ENCODE results near the gene TTPAL.

The TTPAL gene

DNA sequence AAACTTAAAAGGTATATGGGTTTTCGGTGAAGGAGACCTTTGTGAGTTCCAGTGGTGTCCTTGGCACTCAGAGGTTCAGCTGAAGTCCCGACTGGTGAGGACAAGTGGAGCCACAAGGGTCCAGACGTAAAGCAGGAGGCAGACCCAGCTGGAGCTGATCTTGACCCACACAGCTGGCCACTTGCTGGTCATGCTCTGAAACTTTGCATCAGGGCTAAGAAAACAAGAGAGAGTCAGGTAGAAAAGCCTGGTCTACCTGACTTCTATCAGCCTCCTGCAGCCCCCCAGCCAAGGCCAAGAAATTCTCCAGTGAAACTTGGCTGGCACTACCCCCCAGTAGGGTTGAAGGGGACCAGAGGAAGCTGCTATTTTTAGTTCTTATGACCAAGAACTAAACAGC lies 24.5 kb downstream of the TTPAL start (continued):
- TF ChIP-seq ZNF830 (tag by site-specific recombination; IDR thresholded peaks at IDR 0.05; ENCODE audit: low read depth) (no peak), SETDB1 (IDR thresholded peaks at IDR 0.05; ENCODE audit: insufficient read length, low read length) (no peak), ZNF239 (tag by site-specific recombination; IDR thresholded peaks at IDR 0.05) (no peak), ZNF394 (tag by site-specific recombination; IDR thresholded peaks at IDR 0.05; ENCODE audit: borderline replicate concordance) (no peak), SP7 (tag by site-specific recombination; IDR thresholded peaks at IDR 0.05) (no peak)

DNA sequence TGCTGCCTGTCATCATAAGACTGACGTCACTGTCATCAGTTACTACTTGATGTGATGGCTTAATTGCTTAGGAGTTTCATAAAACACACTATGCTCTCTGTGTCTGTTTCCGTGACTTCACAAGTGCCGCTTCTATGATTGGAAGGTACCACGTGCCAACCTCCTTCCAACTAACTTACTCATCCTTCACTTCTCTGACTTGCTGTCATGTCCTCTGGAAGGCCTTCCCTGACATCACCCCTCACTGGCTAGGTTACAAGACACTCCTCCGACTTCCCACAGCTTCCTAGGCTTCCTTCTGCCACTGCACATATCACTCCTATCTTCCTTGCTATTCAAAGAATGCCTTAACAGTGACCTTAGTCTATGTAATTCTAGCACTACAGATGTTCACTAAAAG lies 25.8 kb downstream of the TTPAL start:
- POLR2A ChIA-PET: interaction anchor here (1.1 kb wide), 1 partner anchor 26 kb away, joined by 3 read pairs; the partner anchor contains the start of gene TTPAL

GRCh38 chr20:44502968-44503367 lies 27.3 kb downstream of the TTPAL start:
- POLR2A ChIA-PET: interaction anchor here (0.5 kb wide), 1 partner anchor 15 kb away, joined by 6 read pairs; no protein-coding TSS in a partner anchor
- CTCF ChIA-PET: interaction anchor here (0.6 kb wide), 1 partner anchor 155 kb away, joined by 3 read pairs; no protein-coding TSS in a partner anchor
- no peak for TF ChIP-seq MEIS1 (CRISPR knock-in tag; IDR thresholded peaks at IDR 0.05; ENCODE audit: borderline replicate concordance)
- no peak for TF ChIP-seq SCRT2 (tag by site-specific recombination; IDR thresholded peaks at IDR 0.05)
- TF ChIP-seq ZEB2 (tag by site-specific recombination; IDR thresholded peaks at IDR 0.05): no peak
- no peak for TF ChIP-seq ZNF354C (tag by site-specific recombination; IDR thresholded peaks at IDR 0.05; ENCODE audit: borderline replicate concordance, low read depth)
- no peak for TF ChIP-seq ZNF239 (tag by site-specific recombination; IDR thresholded peaks at IDR 0.05)
- no peak for TF ChIP-seq ZNF530 (tag by site-specific recombination; IDR thresholded peaks at IDR 0.05; ENCODE audit: low read depth)
- TF ChIP-seq ZNF473 (tag by site-specific recombination; IDR thresholded peaks at IDR 0.05): no peak
- no peak for TF ChIP-seq ZNF837 (tag by site-specific recombination; IDR thresholded peaks at IDR 0.05)
- no peak for TF ChIP-seq HOXD13 (CRISPR knock-in tag; IDR thresholded peaks at IDR 0.05; ENCODE audit: borderline replicate concordance)
- TF ChIP-seq, protein P1, sequence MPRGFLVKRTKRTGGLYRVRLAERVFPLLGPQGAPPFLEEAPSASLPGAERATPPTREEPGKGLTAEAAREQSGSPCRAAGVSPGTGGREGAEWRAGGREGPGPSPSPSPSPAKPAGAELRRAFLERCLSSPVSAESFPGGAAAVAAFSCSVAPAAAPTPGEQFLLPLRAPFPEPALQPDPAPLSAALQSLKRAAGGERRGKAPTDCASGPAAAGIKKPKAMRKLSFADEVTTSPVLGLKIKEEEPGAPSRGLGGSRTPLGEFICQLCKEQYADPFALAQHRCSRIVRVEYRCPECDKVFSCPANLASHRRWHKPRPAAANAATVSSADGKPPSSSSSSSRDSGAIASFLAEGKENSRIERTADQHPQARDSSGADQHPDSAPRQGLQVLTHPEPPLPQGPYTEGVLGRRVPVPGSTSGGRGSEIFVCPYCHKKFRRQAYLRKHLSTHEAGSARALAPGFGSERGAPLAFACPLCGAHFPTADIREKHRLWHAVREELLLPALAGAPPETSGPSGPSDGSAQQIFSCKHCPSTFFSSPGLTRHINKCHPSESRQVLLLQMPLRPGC (tag by site-specific recombination; IDR thresholded peaks at IDR 0.05): no peak
- TF ChIP-seq SALL2 (tag by site-specific recombination; IDR thresholded peaks at IDR 0.05; ENCODE audit: borderline replicate concordance): no peak
- no peak overlapping the region for H3K4me3 ChIP-seq (ENCODE audit: low read depth, low read length)
- H3K27ac ChIP-seq (ENCODE audit: extremely low read depth, low read depth, low read length): no peak overlapping the region
- H3K9me3 ChIP-seq (ENCODE audit: control insufficient read depth, insufficient read depth, low read depth, low read length): no peaks in the 10 kb centered on the region
- peaks cover 42 to 86% of the 10 kb centered on the region in 2 experiments for H3K36me3 ChIP-seq (ENCODE audit: control insufficient read depth in 2 of 2, insufficient read depth in 1 of 2, low read length in 2 of 2)
- H3K4me1 ChIP-seq (ENCODE audit: control insufficient read depth, insufficient read depth, low read length): no peaks in the 10 kb centered on the region

More for the DNA sequence above, 25.8 kb downstream of the TTPAL start:
- CTCF ChIA-PET: interaction anchor here (0.7 to 1.3 kb wide), 2 partner anchors 30 to 368 kb away, joined by 3 read pairs; no protein-coding TSS in a partner anchor
- Histone ChIP-seq H3K27ac (ENCODE audit: extremely low read depth, low read depth, low read length) (no peak overlapping the region), H3K9me3 (ENCODE audit: control insufficient read depth, insufficient read depth, low read depth, low read length) (no peaks in the 10 kb centered on the region), H3K4me1 (ENCODE audit: control insufficient read depth, insufficient read depth, low read length) (no peaks in the 10 kb centered on the region), H3K4me3 (ENCODE audit: low read depth, low read length) (no peak overlapping the region), H3K36me3 (ENCODE audit: control insufficient read depth in 2 of 2, insufficient read depth in 1 of 2, low read length in 2 of 2) (peaks cover 35 to 83% of the 10 kb centered on the region in 2 experiments)
- TF ChIP-seq, protein P1 (tag by site-specific recombination; IDR thresholded peaks at IDR 0.05): no peak
- TF ChIP-seq, protein P2, sequence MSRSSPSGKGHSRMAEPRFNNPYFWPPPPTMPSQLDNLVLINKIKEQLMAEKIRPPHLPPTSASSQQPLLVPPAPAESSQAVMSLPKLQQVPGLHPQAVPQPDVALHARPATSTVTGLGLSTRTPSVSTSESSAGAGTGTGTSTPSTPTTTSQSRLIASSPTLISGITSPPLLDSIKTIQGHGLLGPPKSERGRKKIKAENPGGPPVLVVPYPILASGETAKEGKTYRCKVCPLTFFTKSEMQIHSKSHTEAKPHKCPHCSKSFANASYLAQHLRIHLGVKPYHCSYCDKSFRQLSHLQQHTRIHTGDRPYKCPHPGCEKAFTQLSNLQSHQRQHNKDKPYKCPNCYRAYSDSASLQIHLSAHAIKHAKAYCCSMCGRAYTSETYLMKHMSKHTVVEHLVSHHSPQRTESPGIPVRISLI (tag by site-specific recombination; IDR thresholded peaks at IDR 0.05): no peak
- TF ChIP-seq ZNF302 (tag by site-specific recombination; IDR thresholded peaks at IDR 0.05; ENCODE audit: low read depth) (no peak), ZNF324 (tag by site-specific recombination; IDR thresholded peaks at IDR 0.05) (no peak), ZBTB44 (tag by site-specific recombination; IDR thresholded peaks at IDR 0.05) (no peak), ZNF274 (IDR thresholded peaks at IDR 0.05; ENCODE audit: low read length) (no peak), ZNF274 (tag by site-specific recombination; IDR thresholded peaks at IDR 0.05; ENCODE audit: borderline replicate concordance) (no peak), ZNF404 (tag by site-specific recombination; IDR thresholded peaks at IDR 0.05) (no peak), GLIS1 (tag by site-specific recombination; IDR thresholded peaks at IDR 0.05) (no peak), ZNF623 (tag by site-specific recombination; IDR thresholded peaks at IDR 0.05) (no peak), ZNF571 (tag by site-specific recombination; IDR thresholded peaks at IDR 0.05) (no peak), ZNF585B (tag by site-specific recombination; IDR thresholded peaks at IDR 0.05) (no peak)
- TF ChIP-seq, protein P3, sequence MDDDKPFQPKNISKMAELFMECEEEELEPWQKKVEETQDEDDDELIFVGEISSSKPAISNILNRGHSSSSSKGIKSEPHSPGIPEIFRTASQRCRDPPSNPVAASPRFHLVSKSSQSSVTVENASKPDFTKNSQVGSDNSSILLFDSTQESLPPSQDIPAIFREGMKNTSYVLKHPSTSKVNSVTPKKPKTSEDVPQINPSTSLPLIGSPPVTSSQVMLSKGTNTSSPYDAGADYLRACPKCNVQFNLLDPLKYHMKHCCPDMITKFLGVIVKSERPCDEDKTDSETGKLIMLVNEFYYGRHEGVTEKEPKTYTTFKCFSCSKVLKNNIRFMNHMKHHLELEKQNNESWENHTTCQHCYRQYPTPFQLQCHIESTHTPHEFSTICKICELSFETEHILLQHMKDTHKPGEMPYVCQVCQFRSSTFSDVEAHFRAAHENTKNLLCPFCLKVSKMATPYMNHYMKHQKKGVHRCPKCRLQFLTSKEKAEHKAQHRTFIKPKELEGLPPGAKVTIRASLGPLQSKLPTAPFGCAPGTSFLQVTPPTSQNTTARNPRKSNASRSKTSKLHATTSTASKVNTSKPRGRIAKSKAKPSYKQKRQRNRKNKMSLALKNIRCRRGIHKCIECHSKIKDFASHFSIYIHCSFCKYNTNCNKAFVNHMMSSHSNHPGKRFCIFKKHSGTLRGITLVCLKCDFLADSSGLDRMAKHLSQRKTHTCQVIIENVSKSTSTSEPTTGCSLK (tag by site-specific recombination; IDR thresholded peaks at IDR 0.05): no peak
